Peyer's patch (tissue), 4 donors: ENCODE results near the gene CDKAL1.

Experiments used
- CTCF ChIP-seq, 6 experiments: fragments of 450-650 bp in 4 of 6; fragments of 200-600 bp in 2 of 6; sonication (generic) in 1 of 6; IDR thresholded peaks; one replicate each; pipeline ENCODE4 v1.5.1; 2017 to 2019; ENCODE audit warnings: antibody characterized with exemption in 6 of 6, mild to moderate bottlenecking in 3 of 6, moderate library complexity in 1 of 6
- POLR2A ChIP-seq, 2 donors: fragments of 450-650 bp; IDR thresholded peaks; one replicate each; pipeline ENCODE4 v1.5.1; 2017; ENCODE audit warnings: antibody characterized with exemption in 2 of 2, mild to moderate bottlenecking in 2 of 2, moderate library complexity in 2 of 2

- TF ChIP-seq CTCF (IDR thresholded peaks at IDR 0.05) (no peak), POLR2A (IDR thresholded peaks at IDR 0.05) (no peak)
Observed at GRCh38 chr6:20658053-20658452, 123.8 kb downstream of the CDKAL1 start.
